Lower lobe of right lung (tissue), 2 donors: ENCODE measurements around the gene NFATC1. TPM values are rescaled to one million over a fixed set of nuclear protein-coding genes. Genes with fewer than 3 reads are reported as not detected.
A peak's percentile ranks its signal among the peaks of the same experiment; 100 is the strongest.

Experiments used
- ATAC-seq, 2 donors: fragments of 200-7000 bp; cut with Tn5 transposase; one replicate each; pipeline ENCODE4 v1.9.1; 2020 to 2022; ENCODE audit warnings: mild to moderate bottlenecking in 2 of 2, moderate library complexity in 2 of 2
- DNase-seq: peaks from one replicate; pipeline ENCODE4 v3.0.0-alpha.2; 2020
- H3K27ac ChIP-seq: fragments of 200-600 bp; one replicate; pipeline ENCODE4 v1.8.0; 2022
- H3K27me3 ChIP-seq: fragments of 200-600 bp; one replicate; pipeline ENCODE4 v1.8.0; 2022; ENCODE audit warnings: low read depth
- H3K36me3 ChIP-seq: fragments of 200-600 bp; one replicate; pipeline ENCODE4 v1.8.0; 2022; ENCODE audit warnings: mild to moderate bottlenecking
- H3K4me1 ChIP-seq: fragments of 200-600 bp; one replicate; pipeline ENCODE4 v1.8.0; 2022
- H3K4me3 ChIP-seq: fragments of 200-600 bp; one replicate; pipeline ENCODE4 v1.8.0; 2022; ENCODE audit warnings: mild to moderate bottlenecking
- H3K9me3 ChIP-seq: fragments of 200-600 bp; one replicate; pipeline ENCODE4 v1.8.0; 2022
- intact Hi-C: fragments of 100-400 bp; cut with DNase I; formaldehyde crosslinking; loops from one replicate; pipeline ENCODE4 v1.11.0; 2022
- total RNA-seq: library from RNA; stranded (reverse); fragmentation: NEBNext Ultra II Directional; extraction: Animal tissue kit (Norgen Biotek cat#: 25700); gene quantifications from one replicate; pipeline ENCODE4 v1.2.1, GENCODE V29; 2021
- TF ChIP-seq, protein P1 (sequence below): fragments of 200-600 bp; IDR thresholded peaks from one replicate; pipeline ENCODE4 v1.8.0; 2022; ENCODE audit warnings: antibody characterized with exemption, mild to moderate bottlenecking
- donor health status: DM: no; HTN: yes; CAD: no; lungs with severe emphysema.

NFATC1 gene
- total RNA-seq, 1 donor from 2014 or later = 21.4 TPM

GRCh38 chr18:79491081-79491551, 95.4 kb downstream of the NFATC1 start:
- TF ChIP-seq, protein P1, sequence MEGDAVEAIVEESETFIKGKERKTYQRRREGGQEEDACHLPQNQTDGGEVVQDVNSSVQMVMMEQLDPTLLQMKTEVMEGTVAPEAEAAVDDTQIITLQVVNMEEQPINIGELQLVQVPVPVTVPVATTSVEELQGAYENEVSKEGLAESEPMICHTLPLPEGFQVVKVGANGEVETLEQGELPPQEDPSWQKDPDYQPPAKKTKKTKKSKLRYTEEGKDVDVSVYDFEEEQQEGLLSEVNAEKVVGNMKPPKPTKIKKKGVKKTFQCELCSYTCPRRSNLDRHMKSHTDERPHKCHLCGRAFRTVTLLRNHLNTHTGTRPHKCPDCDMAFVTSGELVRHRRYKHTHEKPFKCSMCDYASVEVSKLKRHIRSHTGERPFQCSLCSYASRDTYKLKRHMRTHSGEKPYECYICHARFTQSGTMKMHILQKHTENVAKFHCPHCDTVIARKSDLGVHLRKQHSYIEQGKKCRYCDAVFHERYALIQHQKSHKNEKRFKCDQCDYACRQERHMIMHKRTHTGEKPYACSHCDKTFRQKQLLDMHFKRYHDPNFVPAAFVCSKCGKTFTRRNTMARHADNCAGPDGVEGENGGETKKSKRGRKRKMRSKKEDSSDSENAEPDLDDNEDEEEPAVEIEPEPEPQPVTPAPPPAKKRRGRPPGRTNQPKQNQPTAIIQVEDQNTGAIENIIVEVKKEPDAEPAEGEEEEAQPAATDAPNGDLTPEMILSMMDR = no peak
- DNase-seq (no peak), ATAC-seq (no peak)
- peaks cover 26% of the 10 kb centered on the region for H3K36me3 ChIP-seq
- H3K9me3 ChIP-seq = no peaks in the 10 kb centered on the region
- intact Hi-C loops = no loop called here
- no peak overlapping the region for H3K27ac ChIP-seq
- no peak overlapping the region for H3K4me3 ChIP-seq
- no peaks in the 10 kb centered on the region for H3K4me1 ChIP-seq
- no peaks in the 10 kb centered on the region for H3K27me3 ChIP-seq

GRCh38 chr18:79493211-79493800, 97.6 kb downstream of the NFATC1 start:
- intact Hi-C loops = no loop called here
- no peak for ATAC-seq
- TF ChIP-seq, protein P1 = no peak
- no peak overlapping the region for H3K4me3 ChIP-seq
- peaks cover 19% of the 10 kb centered on the region for H3K36me3 ChIP-seq
- no peaks in the 10 kb centered on the region for H3K27me3 ChIP-seq
- H3K4me1 ChIP-seq = peaks cover 10% of the 10 kb centered on the region
- peaks cover 2% of the 10 kb centered on the region for H3K9me3 ChIP-seq
- H3K27ac ChIP-seq = no peak overlapping the region
- peak; percentile 31 for DNase-seq

- H3K4me3 ChIP-seq = no peak overlapping the region
- peaks cover 10% of the 10 kb centered on the region for H3K4me1 ChIP-seq
- ATAC-seq = no peak
- peaks cover 7% of the 10 kb centered on the region for H3K9me3 ChIP-seq
- no peaks in the 10 kb centered on the region for H3K27me3 ChIP-seq
- TF ChIP-seq, protein P1 = no peak
- H3K27ac ChIP-seq = no peak overlapping the region
- peaks cover 19% of the 10 kb centered on the region for H3K36me3 ChIP-seq
- intact Hi-C loops = no loop called here
- peak; percentile 45 for DNase-seq
These were observed 98.1 kb downstream of the NFATC1 start for GRCh38 chr18:79493801-79494211.

GRCh38 chr18:79494936-79495335, 99.2 kb downstream of the NFATC1 start:
- TF ChIP-seq, protein P1 = no peak
- DNase-seq = peak; percentile 20
- intact Hi-C loops = no loop called here

DNA sequence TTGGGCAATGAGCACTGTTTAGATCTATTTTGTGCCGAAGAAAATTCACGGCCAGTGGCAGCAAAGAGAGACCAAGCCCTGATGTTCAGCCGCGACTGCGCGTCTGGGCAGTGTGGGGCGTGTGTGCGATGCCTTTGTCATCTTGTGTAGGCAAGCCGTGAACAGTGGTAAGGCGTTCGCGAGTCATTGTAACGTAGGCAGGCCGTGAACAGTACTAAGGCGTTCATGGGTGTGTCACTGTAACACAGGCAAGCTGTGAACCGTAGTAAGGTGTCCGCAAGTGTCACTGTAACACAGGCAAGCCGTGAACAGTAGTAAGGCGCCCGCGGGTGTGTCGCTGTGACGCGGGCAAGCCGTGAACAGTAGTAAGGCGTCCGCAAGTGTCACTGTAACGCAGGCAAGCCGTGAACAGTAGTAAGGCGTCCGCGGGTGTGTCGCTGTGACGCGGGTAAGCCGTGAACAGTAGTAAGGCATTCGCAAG, 99.9 kb downstream of the NFATC1 start:
- H3K27ac ChIP-seq = no peak overlapping the region
- H3K9me3 ChIP-seq = peaks cover 8% of the 10 kb centered on the region
- no peak overlapping the region for H3K4me3 ChIP-seq
- ATAC-seq = no peak
- intact Hi-C loops = no loop called here
- peak; percentile 37 for DNase-seq
- TF ChIP-seq, protein P1 = no peak
- peaks cover 10% of the 10 kb centered on the region for H3K4me1 ChIP-seq
- H3K27me3 ChIP-seq = no peaks in the 10 kb centered on the region
- H3K36me3 ChIP-seq = peaks cover 17% of the 10 kb centered on the region

More at GRCh38 chr18:79494936-79495335, 99.2 kb downstream of the NFATC1 start:
- Histone ChIP-seq H3K27ac (no peak overlapping the region), H3K36me3 (peaks cover 19% of the 10 kb centered on the region), H3K27me3 (no peaks in the 10 kb centered on the region), H3K9me3 (peaks cover 8% of the 10 kb centered on the region), H3K4me3 (no peak overlapping the region), H3K4me1 (peaks cover 10% of the 10 kb centered on the region)
- ATAC-seq = no peak
